Esophagus squamous epithelium (tissue), 4 donors: ENCODE measurements around the gene LRRC74A.

Source experiments
- POLR2A ChIP-seq, 4 donors: fragments of 450-650 bp; IDR thresholded peaks; one replicate each; pipeline ENCODE4 v1.6.1; 2017; ENCODE audit warnings: antibody characterized with exemption in 4 of 4, mild to moderate bottlenecking in 4 of 4, moderate library complexity in 3 of 4
- TF ChIP-seq, protein P1 (sequence below), 6 experiments: fragments of 450-650 bp in 4 of 6; fragments of 200-600 bp in 2 of 6; sonication (generic) in 2 of 6; IDR thresholded peaks; one replicate each; pipeline ENCODE4 v1.5.1; 2016 to 2019; ENCODE audit warnings: antibody characterized with exemption in 6 of 6, mild to moderate bottlenecking in 4 of 6, moderate library complexity in 4 of 6

DNA sequence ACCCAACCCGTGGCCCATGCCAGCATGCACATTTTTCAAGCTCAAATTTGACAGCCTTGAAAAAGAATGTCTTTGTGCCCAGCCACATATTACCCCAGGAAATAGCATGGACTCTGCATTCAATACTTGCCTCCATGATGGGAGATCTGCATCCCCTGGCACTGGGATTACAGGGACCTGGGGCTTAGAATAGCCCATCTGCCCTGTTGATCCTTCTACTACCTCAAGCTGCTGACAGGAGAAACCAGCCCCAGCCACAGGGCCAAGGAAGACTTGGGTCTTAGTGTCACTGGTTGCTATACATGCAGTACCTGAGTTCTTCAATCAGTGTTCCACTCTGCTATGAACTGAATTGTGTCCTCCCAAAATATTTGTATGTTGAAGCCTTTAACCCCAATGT is 85.3 kb downstream of the LRRC74A start:
- TF ChIP-seq, protein P1, sequence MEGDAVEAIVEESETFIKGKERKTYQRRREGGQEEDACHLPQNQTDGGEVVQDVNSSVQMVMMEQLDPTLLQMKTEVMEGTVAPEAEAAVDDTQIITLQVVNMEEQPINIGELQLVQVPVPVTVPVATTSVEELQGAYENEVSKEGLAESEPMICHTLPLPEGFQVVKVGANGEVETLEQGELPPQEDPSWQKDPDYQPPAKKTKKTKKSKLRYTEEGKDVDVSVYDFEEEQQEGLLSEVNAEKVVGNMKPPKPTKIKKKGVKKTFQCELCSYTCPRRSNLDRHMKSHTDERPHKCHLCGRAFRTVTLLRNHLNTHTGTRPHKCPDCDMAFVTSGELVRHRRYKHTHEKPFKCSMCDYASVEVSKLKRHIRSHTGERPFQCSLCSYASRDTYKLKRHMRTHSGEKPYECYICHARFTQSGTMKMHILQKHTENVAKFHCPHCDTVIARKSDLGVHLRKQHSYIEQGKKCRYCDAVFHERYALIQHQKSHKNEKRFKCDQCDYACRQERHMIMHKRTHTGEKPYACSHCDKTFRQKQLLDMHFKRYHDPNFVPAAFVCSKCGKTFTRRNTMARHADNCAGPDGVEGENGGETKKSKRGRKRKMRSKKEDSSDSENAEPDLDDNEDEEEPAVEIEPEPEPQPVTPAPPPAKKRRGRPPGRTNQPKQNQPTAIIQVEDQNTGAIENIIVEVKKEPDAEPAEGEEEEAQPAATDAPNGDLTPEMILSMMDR (IDR thresholded peaks at IDR 0.05), result no peak
- no peak for TF ChIP-seq POLR2A (IDR thresholded peaks at IDR 0.05)
